Gastroesophageal sphincter (tissue), 3 donors: Measurements from ENCODE around the gene ATP11A.

Experiments
- CTCF ChIP-seq, 4 experiments: fragments of 200-600 bp in 2 of 4; fragments of 450-650 bp in 2 of 4; sonication (generic) in 1 of 4; IDR thresholded peaks; one replicate each; pipeline ENCODE4 v1.5.1; 2017 to 2019; ENCODE audit warnings: antibody characterized with exemption in 4 of 4, mild to moderate bottlenecking in 2 of 4, moderate library complexity in 2 of 4
- EP300 ChIP-seq: sonication (generic); formaldehyde crosslinking; IDR thresholded peaks from one replicate; pipeline ENCODE4 v1.6.1; 2017; ENCODE audit warnings: antibody characterized with exemption, mild to moderate bottlenecking
- POLR2A ChIP-seq, 2 donors: fragments of 450-650 bp; IDR thresholded peaks; one replicate each; pipeline ENCODE4 v1.6.1; 2017; ENCODE audit warnings: antibody characterized with exemption in 2 of 2, mild to moderate bottlenecking in 2 of 2, moderate library complexity in 1 of 2

DNA sequence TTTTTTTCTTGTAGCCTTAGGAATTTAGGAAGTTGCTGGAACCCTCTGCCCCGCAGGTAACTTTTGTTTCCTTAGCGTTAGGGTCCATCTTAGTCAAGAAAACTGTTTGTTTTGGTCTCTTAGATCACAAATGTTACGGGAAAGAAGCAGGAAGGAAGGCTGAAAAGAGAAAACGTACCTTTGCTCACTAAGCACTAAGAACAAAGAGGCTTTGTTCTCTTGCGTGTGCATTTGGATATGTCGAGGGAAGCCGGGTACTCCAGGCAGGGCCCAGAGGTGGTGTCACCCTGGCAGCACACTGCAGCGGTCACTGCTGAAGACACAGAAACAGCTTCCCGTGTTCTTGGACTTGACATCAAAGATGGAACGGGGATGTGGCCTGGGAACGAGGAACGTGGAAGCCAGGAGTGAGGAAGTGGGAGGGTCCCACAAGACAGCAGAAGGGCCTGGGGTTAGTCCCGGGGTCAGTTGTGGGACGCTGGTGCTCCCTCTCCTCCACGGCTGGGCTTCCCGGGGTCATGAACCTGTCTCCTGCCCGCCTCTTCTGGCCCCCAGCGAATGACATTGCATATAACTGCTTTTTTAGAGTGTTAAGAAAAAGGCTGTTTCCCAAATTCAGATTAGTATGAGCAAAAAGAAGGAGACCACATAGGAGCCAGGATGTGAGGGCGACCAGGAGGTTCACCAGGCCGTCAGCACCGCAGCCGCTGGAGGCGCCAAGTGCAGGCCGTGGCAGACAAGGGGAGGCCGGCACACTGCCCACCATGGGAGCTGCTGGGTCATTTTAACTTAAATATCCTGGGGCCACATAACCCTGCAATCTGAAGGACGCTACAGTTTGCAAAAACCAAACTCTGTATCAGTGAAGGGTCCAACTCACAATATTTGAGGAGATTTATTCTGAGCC is 31.6 kb downstream of the ATP11A start:
- TF ChIP-seq EP300 = no peak
- TF ChIP-seq CTCF (IDR thresholded peaks at IDR 0.05) = no peak
- no peak for TF ChIP-seq POLR2A (IDR thresholded peaks at IDR 0.05)
